Activated naive CD8-positive, alpha-beta T cell treated with anti-CD3 and anti-CD28 coated beads, Interleukin-2, amount 50 U/mL, for 16 hours (primary cell): Measurements from ENCODE around the gene GAK.

Experiments used
- DNase-seq: peaks from one replicate; pipeline ENCODE4 v3.0.0-alpha.2; 2020; ENCODE audit warnings: low read depth, low spot score

The GAK gene

DNA sequence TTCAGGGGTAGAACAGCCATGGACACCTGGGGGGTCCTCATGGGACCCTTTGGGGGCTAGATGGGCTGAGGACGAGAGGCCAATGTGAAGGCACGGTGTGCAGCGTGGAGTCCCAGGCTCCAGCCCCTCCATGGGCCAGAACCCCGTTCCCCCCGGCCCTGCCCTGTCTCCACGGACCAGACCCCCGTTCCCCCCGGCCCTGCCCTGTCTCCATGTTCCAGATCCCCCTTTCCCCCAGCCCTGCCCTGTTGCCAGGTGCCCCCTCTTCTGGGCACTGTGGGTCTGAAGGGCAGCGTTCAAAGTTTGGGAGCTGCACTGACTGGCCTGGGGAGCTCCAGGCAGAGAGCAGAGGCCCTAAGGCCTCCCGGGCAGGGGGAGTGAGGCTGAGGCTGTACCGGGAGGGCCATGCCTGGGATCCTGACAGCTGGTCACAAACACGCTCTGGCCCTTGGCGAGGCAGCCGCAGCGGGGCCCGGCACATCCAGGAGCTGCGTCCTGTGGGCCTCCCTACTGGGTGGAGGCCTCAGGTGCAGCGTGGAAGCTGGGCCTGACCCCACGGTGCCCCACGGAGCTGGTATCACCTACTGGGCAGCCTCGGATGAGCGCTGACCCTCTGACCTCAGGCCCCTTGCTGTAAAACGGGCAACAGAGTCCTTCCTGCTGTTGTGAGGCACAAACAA lies 32.4 kb upstream of the GAK start:
- no peak for DNase-seq

DNA sequence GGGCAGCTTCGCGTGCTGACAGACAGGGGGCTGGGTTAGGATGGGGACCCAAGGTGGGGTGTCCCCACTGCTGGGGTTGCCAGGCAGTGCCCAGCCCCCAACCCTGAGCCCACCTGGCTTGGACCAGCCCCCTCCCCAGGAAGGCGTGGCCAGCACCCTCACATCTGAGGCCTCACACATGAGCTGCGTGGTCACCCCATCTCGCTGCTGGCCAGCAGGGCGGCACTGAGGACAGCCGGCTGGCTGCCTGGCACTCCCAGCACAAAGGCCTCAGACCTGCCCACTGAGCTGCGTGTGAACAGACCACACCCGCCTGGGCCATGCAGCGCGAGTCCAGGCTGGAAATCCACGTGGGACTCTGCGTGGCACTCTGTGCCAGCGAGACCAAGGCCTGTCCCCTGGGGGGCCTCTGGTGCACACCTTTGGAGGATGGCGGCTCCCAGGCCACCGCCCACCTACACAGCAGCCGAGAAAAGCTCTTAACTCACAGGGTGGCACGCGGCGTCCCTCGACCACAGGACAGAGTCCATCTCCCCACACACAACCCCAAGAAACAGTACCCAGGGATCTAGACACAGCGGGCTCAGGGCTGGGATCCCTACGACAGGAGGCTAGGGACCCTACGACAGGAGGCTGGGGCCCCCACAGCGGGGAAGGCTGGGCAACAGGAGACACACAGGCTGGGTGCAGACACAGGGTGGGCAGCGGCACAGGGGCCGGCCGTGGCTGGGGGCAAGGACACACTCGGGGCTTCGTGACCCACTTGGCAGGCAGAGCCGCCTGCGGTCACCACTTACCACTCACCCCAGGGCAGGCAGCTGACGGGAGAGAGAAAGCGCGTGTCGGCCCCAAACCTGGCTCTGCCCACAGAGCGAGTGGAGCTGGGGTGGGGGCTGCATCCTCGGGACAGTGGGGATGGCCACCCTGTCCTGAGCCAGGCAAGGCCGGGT lies 31.4 kb upstream of the GAK start:
- no peak for DNase-seq

DNA sequence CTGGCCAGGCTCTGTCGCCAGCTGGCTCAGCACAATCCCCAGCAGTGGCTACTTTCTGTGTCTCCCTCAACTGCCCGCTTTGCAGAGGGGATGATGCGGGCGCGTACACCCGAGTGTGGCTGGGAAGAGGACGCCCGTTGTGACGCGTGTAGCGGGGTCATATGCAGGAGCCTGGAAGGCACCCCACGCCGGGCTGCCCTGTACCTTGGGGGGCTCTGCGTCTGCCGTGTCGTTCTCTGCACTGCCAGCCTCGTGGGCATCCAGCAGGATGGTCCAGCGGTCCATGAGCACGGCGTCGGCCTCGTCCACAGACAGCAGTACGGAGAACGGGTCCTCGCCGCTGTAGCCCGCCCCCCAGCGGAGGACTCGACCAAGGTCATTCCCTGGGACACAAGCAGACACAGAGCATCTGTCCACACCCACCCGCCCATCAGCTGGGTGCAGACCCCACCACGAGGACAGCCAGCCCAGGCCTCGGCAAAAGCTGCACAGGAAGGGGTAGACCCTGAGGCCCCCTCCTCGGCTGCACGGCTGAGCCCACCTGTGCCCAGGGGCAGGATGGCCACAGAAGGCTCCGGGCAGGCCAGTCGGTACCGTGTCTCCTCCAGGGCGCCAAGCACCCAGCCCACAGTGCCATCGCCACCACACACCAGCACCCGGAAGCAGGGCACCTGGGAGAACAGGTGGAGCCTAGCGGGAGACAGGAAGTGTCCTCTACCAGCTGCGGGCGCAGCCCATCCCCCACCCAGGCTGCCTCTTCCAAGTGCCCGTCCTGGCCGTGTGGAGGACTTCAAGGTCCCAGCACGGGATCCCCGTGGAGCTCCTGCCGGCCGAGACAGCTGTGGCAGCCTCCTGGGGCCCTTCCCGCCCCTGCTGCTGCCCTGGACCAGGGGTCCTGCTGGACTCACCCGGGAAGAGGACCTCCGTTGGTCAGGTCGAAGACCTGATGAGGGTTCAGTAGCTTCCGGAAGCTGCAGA lies 30.4 kb upstream of the GAK start:
- no peak for DNase-seq

DNA sequence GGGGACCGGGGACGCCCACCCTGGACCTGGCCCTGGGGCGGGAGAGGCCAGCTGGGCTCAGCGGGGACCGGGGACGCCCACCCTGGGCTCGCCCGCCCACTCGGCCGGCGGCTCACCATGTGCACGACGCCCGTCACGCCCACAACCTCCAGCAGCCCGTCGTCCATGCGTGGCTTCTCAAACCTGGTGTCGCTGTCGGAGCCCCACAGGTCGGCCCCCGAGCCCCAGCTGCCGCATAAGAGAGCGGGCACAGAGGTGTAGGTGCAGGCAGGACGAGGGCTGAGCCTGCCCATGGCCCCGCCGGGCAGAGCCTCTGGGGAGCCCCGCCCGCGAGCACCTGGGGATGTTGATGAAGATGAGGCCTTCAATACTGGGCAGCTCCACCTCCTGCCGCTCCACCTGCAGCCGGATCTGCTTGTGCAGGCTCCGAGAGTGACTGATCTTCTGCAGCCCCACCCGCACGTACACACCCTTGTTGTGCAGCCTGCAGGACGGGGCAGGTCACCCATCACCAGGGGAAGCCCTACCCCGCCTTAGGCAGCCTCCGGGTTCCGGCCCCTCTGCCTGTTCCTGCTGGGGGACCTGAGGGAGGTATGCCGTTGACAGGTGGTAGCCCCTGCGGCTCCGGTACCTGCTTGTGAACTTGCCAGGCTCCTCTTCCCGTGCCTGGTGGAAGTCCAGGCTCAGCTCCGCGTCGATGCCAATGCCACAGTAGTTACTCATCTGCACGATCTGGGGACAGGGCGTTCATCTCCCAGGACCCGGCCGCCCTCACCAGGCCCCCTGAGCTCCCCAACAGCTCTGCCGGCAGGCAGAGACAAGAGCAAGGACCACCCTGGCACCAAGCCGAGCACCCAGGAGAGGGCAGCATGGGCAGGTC lies 29.5 kb upstream of the GAK start:
- DNase-seq, result no peak

DNA sequence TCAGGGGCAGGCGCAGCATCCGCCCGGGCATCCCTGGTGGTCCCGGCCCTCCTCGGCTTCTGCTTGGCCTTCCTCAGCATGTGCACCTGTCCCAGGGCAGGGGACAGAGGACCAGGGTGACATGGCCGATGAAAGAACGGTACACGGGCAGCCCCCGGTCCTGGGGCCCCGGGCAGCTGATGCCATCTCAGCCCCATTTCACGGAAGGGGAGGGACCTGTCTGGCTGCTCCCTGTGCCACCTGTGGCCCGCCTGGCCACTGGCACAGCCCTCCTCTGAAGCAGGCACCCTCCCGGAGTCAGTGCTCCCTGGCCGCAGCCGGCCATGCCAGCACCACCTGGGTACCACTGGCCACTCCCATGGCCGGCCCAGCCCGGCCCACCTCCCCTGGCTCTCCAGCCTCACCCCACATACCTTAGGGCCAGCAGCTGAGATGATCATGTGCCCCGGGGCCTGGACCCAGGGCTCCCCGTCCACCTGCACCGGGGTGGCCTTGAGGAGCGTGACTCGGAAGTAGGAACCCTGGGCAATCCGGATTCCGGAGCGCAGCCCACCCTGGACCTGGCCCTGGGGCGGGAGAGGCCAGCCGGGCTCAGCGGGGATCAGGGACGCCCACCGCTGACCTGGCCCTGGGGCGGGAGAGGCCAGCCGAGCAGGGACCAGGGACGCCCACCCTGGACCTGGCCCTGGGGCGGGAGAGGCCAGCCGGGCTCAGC lies 28.7 kb upstream of the GAK start:
- no peak for DNase-seq

DNA sequence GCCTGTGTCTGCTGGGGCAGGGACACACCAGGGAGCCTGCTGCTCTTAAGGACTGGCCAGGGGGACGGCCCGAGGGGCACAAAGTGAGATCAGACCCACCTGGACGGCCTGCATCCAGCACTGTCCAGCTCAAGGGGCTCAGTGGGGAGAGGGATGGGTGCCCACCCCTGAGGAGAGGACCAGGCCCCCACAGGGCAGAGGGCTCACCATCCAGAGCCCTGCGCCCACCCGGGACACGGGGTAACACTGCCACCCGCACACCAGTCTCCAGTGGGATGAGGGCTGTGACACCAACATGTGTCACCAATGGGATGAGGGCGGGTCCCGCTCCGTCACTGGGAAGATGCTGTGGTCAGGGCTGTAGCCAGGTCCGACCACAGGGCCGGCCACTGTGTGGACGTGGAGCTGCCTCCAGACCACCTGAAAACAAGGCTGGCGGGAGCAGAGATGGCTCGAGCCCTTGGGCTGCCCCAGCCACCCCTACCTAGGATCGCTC lies 28.1 kb upstream of the GAK start:
- DNase-seq, result no peak

DNA sequence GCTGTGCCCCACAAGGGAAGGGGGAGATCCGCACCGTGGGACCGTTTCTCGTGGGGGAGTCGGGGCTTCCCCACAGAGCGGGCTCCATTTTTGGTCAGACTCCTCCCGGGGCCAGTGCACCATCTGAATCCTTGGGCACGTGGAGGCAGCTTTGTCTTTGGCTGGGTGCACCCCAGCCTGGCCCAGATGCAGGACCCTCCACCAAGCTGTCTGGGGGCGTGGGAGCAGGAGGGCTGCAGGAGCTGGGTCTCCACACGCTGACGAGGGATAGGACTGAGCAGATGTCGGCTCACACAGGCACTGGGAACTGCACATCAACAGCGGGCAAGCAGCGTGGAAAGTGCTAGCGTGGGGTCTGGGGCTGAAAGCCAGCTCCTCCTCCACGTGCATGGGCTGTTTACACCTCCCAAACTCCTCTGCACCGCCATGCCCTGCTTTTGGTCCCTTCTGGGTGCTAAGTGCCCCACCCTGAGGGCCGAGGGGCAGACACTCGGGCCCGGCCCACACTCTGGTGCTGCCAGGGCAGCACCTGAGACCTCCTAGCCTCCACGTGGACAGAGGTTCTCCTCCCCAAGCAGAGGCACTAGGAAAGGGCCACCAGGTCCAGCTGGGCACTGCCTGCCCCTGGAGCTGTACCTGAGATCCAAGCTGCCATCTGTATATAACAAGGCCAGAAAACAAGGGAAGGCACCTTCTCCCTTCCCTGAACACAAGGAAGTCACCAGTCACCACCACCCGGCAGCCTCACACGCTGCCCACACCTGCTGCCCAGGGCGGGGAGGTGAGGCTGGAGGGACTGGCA lies 27.4 kb upstream of the GAK start:
- no peak for DNase-seq

DNA sequence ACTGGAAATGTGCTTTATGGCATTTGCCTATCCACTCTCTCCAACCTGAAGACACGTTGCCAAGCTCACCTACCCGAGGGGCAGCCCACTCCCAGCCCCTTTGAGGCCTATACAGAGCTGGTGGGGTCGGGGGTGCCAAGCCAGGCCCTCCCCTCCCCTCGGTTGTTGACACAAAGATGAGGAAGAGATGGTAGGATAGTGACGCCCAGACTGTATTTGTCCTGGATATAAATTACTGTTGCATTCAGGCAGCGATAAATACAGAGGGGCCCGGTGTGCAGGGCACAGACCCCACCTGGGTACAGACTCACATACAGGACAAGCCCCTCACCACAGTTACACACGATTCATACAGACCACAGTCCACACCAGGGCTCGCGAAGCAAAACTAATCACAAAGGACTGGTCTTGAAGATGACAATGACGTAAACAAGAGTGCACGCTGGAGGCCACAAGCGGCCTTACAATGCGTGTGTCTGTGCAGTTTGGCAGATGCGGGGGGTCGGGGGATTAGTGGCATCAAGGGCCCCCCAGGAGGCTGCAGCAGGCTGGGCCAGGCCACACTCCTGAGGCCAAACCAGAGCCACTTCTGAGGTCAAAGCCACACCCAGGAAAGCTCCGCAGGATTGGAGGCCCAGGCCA lies 26.7 kb upstream of the GAK start:
- no peak for DNase-seq

DNA sequence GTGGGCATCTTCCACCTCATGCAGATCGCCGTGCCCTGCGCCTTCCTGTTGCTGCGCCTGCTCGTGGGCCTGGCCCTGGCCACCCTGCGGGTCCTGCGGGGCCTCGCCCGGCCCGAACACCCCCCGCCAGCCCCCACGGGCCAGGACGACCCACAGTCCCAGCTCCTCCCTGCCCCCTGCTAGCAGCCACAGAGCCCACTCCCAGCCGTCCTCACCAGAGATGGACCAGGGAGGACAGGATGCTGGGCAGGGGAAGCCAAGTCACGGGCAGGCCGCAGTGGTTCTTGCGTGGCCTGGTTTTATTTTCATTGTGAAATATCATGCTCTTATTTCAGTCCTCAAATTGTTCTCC lies 26.2 kb upstream of the GAK start:
- no peak for DNase-seq

DNA sequence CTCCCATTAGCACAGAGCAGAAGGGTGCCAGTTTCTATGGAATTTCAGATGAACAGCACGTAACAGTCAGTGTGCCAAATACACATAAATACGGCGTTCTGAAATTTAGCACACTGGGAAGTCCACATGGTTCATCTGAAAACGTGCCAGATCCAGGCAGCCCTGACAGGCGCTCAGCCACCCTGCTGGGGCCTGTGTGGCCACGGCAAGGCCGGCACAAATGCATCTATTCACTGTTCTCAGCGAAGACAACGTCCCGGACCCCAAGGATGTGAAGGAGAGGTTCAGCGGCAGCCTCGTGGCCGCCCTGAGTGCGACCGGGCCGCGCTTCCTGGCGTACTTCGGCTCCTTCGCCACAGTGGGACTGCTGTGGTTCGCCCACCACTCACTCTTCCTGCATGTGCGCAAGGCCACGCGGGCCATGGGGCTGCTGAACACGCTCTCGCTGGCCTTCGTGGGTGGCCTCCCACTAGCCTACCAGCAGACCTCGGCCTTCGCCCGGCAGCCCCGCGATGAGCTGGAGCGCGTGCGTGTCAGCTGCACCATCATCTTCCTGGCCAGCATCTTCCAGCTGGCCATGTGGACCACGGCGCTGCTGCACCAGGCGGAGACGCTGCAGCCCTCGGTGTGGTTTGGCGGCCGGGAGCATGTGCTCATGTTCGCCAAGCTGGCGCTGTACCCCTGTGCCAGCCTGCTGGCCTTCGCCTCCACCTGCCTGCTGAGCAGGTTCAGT lies 25.6 kb upstream of the GAK start:
- no peak for DNase-seq

DNA sequence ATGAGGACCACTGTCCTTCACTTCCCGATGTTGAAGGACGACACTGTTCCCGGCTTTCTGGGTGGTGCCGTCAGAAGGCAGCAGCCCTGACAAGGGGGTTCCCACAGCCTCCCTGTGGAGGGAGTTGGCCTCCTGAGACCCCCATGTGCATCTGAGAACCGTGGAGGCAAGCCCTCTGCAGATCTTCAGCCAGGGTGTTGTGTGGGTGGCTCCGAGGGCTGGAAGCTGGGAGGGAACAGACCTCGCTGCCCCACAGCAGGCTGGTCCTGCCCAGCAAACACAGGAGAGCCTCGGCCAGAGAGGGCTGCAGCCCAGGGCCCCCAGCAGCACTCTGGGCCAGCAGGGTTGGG lies 25.1 kb upstream of the GAK start:
- no peak for DNase-seq

DNA sequence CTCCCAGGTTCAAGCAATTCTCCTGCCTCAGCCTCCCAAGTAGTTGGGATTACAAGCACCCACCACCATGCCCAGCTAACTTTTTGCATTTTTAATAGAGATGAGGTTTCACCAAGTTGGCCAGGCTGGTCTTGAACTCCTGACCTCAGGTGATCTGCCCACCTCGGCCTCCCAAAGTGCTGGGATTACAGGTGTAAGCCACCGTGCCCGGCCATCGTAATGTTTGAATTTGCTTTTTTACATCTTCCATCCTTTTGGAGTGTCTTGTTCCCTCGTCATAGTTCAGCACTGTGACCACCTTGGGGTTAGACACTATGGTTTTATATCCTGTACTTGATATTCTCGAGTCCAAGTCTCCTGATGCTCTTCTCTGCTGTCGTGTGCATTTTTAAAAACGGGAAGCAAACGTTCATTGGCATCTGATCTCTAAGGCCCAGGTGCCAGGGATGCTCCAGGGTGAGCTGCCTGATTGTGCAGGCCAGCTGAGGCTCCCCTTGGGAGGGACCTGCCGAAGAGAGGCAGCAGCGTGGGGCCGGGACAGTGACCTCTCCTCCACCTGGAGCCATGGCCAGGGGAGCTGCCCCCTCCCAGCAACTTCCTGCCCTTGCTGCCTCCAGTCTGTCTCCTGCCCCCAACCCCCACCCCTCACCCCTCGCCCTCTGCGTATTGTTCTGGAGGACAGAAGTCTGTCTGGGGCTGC lies 24.6 kb upstream of the GAK start:
- DNase-seq, result no peak

DNA sequence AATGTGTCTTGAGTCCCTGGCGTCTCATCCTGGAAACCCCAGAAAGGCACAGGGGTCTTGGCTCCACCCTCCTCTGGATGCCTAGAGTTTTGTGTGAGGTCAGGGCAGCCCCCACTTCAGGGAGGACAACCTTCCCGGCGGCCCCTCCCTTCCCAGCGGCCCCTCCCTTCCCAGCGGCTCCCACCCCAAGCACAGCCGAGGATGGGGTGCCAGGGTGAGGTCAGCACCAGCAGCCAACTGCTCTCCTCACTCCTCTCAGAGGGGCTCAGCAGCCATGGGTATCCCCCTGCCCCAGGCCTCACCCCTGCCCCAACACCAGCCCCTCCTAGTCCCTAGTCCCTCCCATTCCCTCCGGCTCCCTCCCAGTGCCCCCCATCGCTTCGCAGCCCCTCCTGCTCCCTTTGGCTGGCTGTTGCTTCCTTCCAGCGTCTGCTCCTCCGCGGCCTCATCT lies 23.8 kb upstream of the GAK start:
- no peak for DNase-seq

DNA sequence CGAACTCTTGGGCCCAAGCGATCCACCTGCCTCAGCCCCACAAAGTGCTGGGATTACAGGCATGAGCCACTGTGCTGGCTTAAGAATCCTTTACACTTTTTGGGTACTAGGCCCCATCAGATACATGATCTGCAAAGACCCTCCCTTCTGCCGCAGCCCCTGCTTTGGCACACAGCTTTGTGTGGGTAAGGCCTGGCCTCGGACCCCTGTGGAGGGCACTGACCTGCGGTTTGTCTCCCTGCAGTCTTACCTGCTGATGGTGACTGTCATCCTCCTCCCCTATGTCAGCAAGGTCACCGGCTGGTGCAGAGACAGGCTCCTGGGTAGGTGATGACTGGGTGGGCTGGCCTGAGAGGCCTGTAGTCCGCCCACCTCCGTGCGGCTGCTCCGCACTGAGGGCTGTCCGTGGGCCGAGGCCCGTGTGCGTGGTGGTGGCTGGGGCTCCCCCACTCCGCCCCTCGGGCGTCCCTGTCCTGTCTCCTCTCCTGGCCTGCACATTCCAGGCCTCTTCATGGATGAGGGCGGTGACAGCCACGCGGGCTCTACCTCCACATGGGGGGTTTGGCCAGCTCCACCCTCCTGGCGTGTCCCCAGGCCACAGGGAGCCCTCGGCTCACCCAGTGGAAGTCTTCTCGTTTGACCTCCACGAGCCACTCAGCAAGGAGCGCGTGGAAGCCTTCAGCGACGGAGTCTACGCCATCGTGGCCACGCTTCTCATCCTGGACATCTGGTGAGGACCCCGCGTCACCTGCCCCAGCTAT lies 23.2 kb upstream of the GAK start:
- no peak for DNase-seq

DNA sequence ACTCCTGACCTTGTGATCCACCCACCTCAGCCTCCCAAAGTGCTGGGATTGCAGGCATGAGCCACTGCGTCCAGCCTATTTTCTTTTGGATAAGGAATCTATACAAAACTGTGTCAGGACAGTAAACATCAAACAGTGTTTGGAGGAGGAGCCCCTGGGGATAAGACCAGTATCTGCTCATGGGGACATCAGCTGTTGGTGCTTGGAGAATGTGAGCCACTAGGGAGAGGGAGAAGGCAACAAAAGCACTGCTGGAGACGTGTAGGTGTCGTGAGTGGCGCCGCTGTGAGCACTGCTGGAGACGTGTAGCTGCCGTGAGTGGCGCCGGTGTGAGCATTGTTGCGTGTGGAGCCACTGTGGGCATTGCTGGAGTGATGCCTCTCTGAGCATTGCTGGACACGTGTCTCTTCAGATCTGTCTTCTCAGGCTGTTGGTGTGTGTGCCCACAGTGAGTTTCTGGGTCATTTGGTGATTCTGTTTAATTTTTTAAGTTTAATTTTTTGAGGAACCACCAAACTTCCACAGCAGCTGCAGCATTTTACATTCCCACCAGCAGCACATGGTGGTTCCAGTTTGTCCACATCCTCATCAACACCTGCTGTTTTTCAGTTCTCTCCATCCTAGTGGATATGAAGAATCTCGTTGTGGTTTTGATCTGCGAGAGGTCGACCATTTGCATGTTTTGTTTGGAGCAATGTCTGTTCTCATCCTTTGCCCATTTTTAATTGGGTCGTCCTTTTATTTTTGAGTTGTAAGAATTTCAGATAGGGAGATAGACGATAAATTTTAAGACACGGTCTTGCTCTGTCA lies 22.3 kb upstream of the GAK start:
- DNase-seq, result no peak

DNA sequence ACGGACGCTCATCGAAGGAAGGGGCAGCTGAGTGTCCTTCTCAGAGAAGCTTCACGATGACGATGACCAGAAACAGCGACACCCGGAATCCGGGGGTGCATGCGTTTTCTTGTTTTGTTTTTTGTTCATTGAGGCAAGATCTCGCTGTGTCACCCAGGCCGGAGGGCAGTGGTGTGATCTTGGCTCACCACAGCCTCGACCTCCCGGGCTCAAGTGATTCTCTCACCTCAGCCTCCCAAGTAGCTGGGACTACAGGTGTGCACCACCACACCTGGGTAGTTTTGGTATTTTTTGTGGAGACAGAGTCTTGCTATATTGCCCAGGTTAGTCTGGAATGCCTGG lies 21.4 kb upstream of the GAK start:
- DNase-seq, result no peak
